Measurements from ENCODE around the gene TIGIT.
A peak's percentile ranks its signal among the peaks of the same experiment; 100 is the strongest.

TIGIT gene

DNA sequence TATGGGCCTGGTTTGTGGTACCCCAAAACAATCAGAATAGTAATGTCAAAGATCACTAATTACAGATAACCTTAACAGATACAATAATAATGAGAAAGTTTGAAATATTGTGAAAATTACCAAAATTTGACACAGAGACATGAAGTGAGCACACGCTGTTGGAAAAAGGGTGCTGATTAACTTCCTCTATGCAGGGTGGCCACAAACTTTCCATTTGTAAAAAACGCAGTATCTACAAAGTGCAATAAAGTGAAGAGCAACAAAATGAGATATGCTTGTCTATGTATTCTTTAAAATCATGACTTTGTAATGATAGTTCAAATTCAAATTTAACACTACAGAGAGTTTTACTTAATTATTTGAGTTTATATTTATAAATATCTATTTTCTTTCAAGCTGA is 7.6 kb upstream of the TIGIT start:
- H3K36me3 ChIP-seq (ENCODE audit: control insufficient read depth, insufficient read depth, low read length): no peaks in the 10 kb centered on the region
- H3K4me1 ChIP-seq (ENCODE audit: control insufficient read depth, insufficient read depth, low read length): peaks cover 7% of the 10 kb centered on the region
- no peaks in the 10 kb centered on the region for H3K9me3 ChIP-seq (ENCODE audit: control insufficient read depth, insufficient read depth, low read length)
- no peak overlapping the region for H3K27ac ChIP-seq (ENCODE audit: low read depth, low read length)
- H3K27me3 ChIP-seq (ENCODE audit: control insufficient read depth, insufficient read depth, low read length): no peaks in the 10 kb centered on the region
- no peak overlapping the region for H3K4me3 ChIP-seq (ENCODE audit: low read depth, low read length)
- no peak overlapping the region for H3K9ac ChIP-seq (ENCODE audit: low read depth, low read length)

DNA sequence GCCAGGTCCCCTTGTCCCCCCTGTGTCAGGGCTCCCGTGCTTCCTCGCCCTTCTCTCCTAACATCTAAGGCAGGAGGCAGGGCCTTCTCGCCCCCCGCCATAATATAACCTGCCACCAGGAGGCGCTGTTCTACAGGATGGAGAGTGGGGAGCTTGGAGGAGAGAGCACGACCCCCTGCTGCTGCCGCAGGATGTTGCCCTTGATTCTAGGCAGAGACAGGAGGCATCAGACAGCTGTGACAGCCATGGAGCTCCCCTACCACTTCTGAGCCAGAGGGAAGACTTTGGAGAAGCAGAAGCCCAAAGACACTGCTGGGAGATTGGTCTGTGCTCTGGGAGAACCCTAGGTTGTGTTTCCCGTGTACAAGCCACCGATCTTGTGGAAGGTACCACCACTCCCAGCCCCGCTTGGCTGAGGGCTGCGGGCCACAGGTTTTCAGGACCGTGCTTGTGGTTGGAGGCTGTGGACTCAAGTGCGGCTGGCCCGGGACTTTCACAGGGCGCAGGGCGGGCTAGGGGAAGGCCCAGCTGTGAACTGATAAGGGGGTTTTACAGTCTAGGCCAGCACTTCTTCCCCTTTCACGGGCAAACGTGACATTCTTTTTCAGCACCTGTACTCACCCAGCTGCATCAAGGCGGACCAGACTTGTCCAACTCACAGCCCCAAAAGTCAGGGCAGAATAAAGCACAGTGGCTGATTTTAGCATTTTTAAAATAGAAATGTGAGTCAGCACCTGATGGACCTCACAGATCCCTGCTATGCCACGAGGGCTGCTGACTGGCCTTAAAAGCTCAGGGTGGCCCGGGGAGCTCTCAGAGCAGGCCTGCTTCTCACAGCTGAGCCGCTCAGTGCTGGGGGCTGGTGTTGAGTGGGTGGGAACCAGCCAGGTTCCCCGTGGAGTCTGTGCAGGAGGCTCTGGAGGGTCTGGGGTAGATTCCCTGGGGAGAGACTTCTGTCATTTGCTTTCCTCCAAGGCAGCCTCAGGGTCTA is 2.6 kb upstream of the TIGIT start:
- no peaks in the 10 kb centered on the region for H3K9me3 ChIP-seq (ENCODE audit: control insufficient read depth, insufficient read depth, low read length)
- H3K4me3 ChIP-seq (ENCODE audit: low read depth, low read length): no peak overlapping the region
- peak overlapping the region; percentile 9 for H3K27ac ChIP-seq (ENCODE audit: low read depth, low read length)
- H3K4me1 ChIP-seq (ENCODE audit: control insufficient read depth, insufficient read depth, low read length): peaks cover 8% of the 10 kb centered on the region
- no peaks in the 10 kb centered on the region for H3K36me3 ChIP-seq (ENCODE audit: control insufficient read depth, insufficient read depth, low read length)
- H3K9ac ChIP-seq (ENCODE audit: low read depth, low read length): no peak overlapping the region
- no peaks in the 10 kb centered on the region for H3K27me3 ChIP-seq (ENCODE audit: control insufficient read depth, insufficient read depth, low read length)

DNA sequence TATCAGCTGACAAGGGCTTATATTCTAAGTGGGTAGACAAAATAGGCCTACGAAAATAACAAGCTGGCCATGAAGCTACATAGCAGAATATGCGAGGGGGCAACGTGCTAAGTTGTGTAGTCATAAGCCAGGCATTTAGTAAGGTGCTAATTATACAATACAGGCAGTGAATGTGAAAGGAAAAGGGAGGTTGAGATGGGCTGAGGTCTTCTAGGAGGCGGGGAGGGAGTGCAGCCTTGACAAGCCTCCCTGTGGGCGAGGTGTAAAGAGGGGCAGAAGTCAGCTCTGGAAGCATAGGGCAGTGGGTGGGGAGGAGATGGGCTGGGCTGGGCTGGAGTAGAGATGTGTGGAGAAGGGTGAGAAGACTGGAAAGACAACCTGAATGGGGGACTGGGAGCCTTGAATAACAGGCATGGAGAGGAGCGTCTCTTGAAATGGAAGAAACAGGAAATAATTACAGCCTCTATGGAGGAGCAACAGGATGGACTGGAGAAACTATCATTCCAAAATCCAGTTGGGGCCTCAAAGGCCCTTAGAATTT is 1.2 kb downstream of the TIGIT start:
- no peaks in the 10 kb centered on the region for H3K36me3 ChIP-seq (ENCODE audit: control insufficient read depth, insufficient read depth, low read length)
- peaks cover 8% of the 10 kb centered on the region for H3K4me1 ChIP-seq (ENCODE audit: control insufficient read depth, insufficient read depth, low read length)
- no peak overlapping the region for H3K4me3 ChIP-seq (ENCODE audit: low read depth, low read length)
- H3K9me3 ChIP-seq (ENCODE audit: control insufficient read depth, insufficient read depth, low read length): no peaks in the 10 kb centered on the region
- no peak overlapping the region for H3K9ac ChIP-seq (ENCODE audit: low read depth, low read length)
- H3K27me3 ChIP-seq (ENCODE audit: control insufficient read depth, insufficient read depth, low read length): no peaks in the 10 kb centered on the region
- H3K27ac ChIP-seq (ENCODE audit: low read depth, low read length): no peak overlapping the region

DNA sequence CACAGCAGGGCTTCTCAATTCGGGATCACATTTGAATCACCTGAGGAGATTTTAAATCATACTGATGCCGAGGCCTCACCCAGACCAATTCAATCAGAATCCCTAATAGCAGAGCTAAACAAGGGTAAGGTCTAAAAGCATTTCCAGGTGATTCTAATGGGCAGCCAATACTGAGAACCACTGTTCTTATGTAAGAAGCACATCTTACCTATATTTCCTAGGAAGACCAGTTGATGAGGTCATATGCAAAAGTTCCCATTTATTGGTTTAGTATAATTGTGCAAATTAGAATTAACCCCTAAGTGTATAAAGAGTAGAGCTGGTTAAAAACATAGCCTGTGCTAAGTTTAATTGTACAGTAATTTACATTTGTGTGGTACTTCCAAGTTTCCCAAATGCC is 2.1 kb downstream of the TIGIT start:
- H3K36me3 ChIP-seq (ENCODE audit: control insufficient read depth, insufficient read depth, low read length): no peaks in the 10 kb centered on the region
- no peak overlapping the region for H3K9ac ChIP-seq (ENCODE audit: low read depth, low read length)
- H3K4me1 ChIP-seq (ENCODE audit: control insufficient read depth, insufficient read depth, low read length): peaks cover 4% of the 10 kb centered on the region
- no peaks in the 10 kb centered on the region for H3K9me3 ChIP-seq (ENCODE audit: control insufficient read depth, insufficient read depth, low read length)
- no peaks in the 10 kb centered on the region for H3K27me3 ChIP-seq (ENCODE audit: control insufficient read depth, insufficient read depth, low read length)
- H3K4me3 ChIP-seq (ENCODE audit: low read depth, low read length): no peak overlapping the region
- no peak overlapping the region for H3K27ac ChIP-seq (ENCODE audit: low read depth, low read length)

DNA sequence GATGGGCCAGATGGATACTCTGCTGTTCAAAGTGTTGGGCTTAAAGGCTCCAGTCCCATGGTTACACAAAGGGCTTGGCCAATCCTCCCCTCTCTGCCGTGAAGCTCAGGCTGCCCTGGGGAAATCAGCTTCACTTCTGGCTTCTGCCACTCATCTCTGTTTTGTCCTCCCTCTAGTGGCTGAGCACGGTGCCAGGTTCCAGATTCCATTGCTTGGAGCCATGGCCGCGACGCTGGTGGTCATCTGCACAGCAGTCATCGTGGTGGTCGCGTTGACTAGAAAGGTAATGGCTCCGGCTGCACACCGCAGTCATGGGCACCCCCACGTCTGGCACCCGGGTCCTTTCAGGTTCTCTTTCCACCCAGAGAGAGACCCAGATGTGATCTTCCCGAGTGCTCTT is 5.6 kb downstream of the TIGIT start:
- no peak overlapping the region for H3K9ac ChIP-seq (ENCODE audit: low read depth, low read length)
- H3K9me3 ChIP-seq (ENCODE audit: control insufficient read depth, insufficient read depth, low read length): no peaks in the 10 kb centered on the region
- H3K36me3 ChIP-seq (ENCODE audit: control insufficient read depth, insufficient read depth, low read length): no peaks in the 10 kb centered on the region
- H3K27ac ChIP-seq (ENCODE audit: low read depth, low read length): no peak overlapping the region
- H3K27me3 ChIP-seq (ENCODE audit: control insufficient read depth, insufficient read depth, low read length): no peaks in the 10 kb centered on the region
- no peak overlapping the region for H3K4me3 ChIP-seq (ENCODE audit: low read depth, low read length)
- no peaks in the 10 kb centered on the region for H3K4me1 ChIP-seq (ENCODE audit: control insufficient read depth, insufficient read depth, low read length)

DNA sequence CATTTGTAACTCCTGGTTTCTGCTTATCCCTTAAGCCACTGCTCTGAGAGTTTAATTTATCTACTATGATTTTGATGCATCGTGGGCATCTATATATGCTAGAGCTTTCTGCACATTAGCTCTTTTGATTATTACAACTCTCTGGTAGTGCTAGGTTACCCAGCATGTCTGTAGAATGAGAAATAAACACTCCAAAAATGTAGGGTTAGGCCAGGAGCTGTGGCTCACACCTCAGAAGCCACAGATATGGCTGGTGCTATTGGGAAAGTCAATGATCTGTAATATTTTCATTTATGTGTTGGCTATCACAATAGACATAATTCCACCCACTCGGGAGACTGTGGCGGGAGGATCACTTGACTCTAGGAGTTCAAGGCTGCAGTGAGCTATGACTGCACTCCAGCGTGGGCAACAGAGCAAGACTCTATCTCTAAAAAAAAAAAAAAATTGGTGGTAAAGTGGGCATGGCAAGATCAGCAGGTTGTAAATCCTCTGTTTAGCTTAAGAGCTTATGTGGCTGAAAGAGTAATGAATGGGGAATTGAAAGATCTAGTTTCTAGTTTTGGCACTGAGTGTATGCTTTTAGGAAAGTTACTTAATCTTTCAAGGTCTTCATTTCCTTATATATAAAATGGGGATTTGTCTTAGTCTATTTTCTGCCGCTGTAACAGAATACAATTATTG is 6.3 kb downstream of the TIGIT start:
- no peaks in the 10 kb centered on the region for H3K36me3 ChIP-seq (ENCODE audit: control insufficient read depth, insufficient read depth, low read length)
- no peak overlapping the region for H3K4me3 ChIP-seq (ENCODE audit: low read depth, low read length)
- H3K27me3 ChIP-seq (ENCODE audit: control insufficient read depth, insufficient read depth, low read length): no peaks in the 10 kb centered on the region
- no peak overlapping the region for H3K27ac ChIP-seq (ENCODE audit: low read depth, low read length)
- no peak overlapping the region for H3K9ac ChIP-seq (ENCODE audit: low read depth, low read length)
- no peaks in the 10 kb centered on the region for H3K4me1 ChIP-seq (ENCODE audit: control insufficient read depth, insufficient read depth, low read length)
- no peaks in the 10 kb centered on the region for H3K9me3 ChIP-seq (ENCODE audit: control insufficient read depth, insufficient read depth, low read length)

DNA sequence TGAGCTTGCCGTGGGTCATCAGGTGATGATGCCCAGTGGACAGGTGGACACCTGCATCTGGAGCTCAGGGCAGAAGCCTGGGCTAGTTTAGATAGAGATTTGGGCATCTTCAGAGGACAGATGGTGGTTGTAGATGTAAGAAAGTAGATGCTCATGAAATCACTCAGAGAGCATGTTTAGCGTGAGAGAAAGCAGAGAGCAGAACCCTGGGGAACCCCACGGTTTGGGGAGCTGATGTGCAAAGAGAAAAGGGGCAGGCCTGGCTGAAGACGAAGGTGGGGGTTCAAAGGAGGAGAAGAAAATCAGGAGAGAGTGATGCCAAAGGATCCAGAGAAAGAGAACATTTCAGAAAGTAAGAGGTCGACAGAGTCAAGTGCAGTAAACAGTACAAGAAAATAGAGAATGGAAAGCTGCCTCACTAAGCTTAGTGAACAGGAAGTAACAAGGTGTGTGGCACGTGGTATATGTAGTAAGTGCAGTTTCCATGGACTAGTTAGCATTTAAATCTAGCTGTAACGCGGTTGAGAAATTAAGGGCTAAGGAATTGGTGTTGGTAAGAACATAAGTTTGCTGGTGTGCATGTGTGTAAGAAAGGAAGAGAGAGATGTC is 13.5 kb downstream of the TIGIT start:
- Histone ChIP-seq H3K27me3 (ENCODE audit: control insufficient read depth, insufficient read depth, low read length) (no peaks in the 10 kb centered on the region), H3K9ac (ENCODE audit: low read depth, low read length) (no peak overlapping the region), H3K4me3 (ENCODE audit: low read depth, low read length) (no peak overlapping the region), H3K9me3 (ENCODE audit: control insufficient read depth, insufficient read depth, low read length) (no peaks in the 10 kb centered on the region), H3K27ac (ENCODE audit: low read depth, low read length) (no peak overlapping the region), H3K36me3 (ENCODE audit: control insufficient read depth, insufficient read depth, low read length) (no peaks in the 10 kb centered on the region), H3K4me1 (ENCODE audit: control insufficient read depth, insufficient read depth, low read length) (no peaks in the 10 kb centered on the region)

DNA sequence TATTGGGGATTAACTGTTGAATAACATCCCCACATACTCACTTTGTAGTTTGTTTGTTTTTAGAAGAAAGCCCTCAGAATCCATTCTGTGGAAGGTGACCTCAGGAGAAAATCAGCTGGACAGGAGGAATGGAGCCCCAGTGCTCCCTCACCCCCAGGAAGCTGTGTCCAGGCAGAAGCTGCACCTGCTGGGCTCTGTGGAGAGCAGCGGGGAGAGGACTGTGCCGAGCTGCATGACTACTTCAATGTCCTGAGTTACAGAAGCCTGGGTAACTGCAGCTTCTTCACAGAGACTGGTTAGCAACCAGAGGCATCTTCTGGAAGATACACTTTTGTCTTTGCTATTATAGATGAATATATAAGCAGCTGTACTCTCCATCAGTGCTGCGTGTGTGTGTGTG is 14.0 kb downstream of the TIGIT start:
- H3K27ac ChIP-seq (ENCODE audit: low read depth, low read length): no peak overlapping the region
- no peaks in the 10 kb centered on the region for H3K36me3 ChIP-seq (ENCODE audit: control insufficient read depth, insufficient read depth, low read length)
- H3K4me3 ChIP-seq (ENCODE audit: low read depth, low read length): no peak overlapping the region
- no peak overlapping the region for H3K9ac ChIP-seq (ENCODE audit: low read depth, low read length)
- no peaks in the 10 kb centered on the region for H3K9me3 ChIP-seq (ENCODE audit: control insufficient read depth, insufficient read depth, low read length)
- no peaks in the 10 kb centered on the region for H3K4me1 ChIP-seq (ENCODE audit: control insufficient read depth, insufficient read depth, low read length)
- no peaks in the 10 kb centered on the region for H3K27me3 ChIP-seq (ENCODE audit: control insufficient read depth, insufficient read depth, low read length)

DNA sequence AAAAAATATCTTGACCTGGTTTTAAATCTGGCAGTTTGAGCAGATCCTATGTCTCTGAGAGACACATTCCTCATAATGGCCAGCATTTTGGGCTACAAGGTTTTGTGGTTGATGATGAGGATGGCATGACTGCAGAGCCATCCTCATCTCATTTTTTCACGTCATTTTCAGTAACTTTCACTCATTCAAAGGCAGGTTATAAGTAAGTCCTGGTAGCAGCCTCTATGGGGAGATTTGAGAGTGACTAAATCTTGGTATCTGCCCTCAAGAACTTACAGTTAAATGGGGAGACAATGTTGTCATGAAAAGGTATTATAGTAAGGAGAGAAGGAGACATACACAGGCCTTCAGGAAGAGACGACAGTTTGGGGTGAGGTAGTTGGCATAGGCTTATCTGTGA is 14.5 kb downstream of the TIGIT start:
- Histone ChIP-seq H3K9ac (ENCODE audit: low read depth, low read length) (no peak overlapping the region), H3K27ac (ENCODE audit: low read depth, low read length) (no peak overlapping the region), H3K4me1 (ENCODE audit: control insufficient read depth, insufficient read depth, low read length) (no peaks in the 10 kb centered on the region), H3K27me3 (ENCODE audit: control insufficient read depth, insufficient read depth, low read length) (no peaks in the 10 kb centered on the region), H3K36me3 (ENCODE audit: control insufficient read depth, insufficient read depth, low read length) (no peaks in the 10 kb centered on the region), H3K9me3 (ENCODE audit: control insufficient read depth, insufficient read depth, low read length) (no peaks in the 10 kb centered on the region), H3K4me3 (ENCODE audit: low read depth, low read length) (no peak overlapping the region)

DNA sequence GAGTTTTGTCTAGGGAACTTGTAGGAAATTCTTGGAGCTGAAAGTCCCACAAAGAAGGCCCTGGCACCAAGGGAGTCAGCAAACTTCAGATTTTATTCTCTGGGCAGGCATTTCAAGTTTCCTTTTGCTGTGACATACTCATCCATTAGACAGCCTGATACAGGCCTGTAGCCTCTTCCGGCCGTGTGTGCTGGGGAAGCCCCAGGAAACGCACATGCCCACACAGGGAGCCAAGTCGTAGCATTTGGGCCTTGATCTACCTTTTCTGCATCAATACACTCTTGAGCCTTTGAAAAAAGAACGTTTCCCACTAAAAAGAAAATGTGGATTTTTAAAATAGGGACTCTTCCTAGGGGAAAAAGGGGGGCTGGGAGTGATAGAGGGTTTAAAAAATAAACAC is 15.0 kb downstream of the TIGIT start:
- no peaks in the 10 kb centered on the region for H3K9me3 ChIP-seq (ENCODE audit: control insufficient read depth, insufficient read depth, low read length)
- no peaks in the 10 kb centered on the region for H3K27me3 ChIP-seq (ENCODE audit: control insufficient read depth, insufficient read depth, low read length)
- no peaks in the 10 kb centered on the region for H3K4me1 ChIP-seq (ENCODE audit: control insufficient read depth, insufficient read depth, low read length)
- no peaks in the 10 kb centered on the region for H3K36me3 ChIP-seq (ENCODE audit: control insufficient read depth, insufficient read depth, low read length)
- H3K4me3 ChIP-seq (ENCODE audit: low read depth, low read length): no peak overlapping the region
- H3K27ac ChIP-seq (ENCODE audit: low read depth, low read length): no peak overlapping the region
- H3K9ac ChIP-seq (ENCODE audit: low read depth, low read length): no peak overlapping the region

DNA sequence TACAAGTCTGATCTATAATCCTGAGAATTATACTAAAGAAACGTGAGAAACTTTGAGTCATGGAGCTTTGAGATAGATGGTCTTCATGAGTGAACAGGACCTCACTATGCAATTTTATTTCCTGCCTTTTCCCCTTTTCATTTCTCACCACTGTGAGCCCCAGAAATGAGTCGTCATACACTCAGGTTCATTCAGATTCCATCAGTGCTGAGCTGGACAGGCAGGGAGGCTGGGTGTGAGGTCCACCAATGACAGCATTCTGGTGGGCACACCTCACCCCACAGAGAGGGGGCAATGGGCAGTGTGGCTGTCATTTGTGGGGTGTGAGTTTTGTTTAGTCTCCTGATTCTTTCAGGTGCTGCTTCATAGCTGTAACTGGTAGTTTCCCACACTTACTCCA is 16.9 kb downstream of the TIGIT start:
- no peaks in the 10 kb centered on the region for H3K9me3 ChIP-seq (ENCODE audit: control insufficient read depth, insufficient read depth, low read length)
- no peak overlapping the region for H3K9ac ChIP-seq (ENCODE audit: low read depth, low read length)
- no peaks in the 10 kb centered on the region for H3K36me3 ChIP-seq (ENCODE audit: control insufficient read depth, insufficient read depth, low read length)
- no peaks in the 10 kb centered on the region for H3K27me3 ChIP-seq (ENCODE audit: control insufficient read depth, insufficient read depth, low read length)
- no peak overlapping the region for H3K27ac ChIP-seq (ENCODE audit: low read depth, low read length)
- H3K4me3 ChIP-seq (ENCODE audit: low read depth, low read length): no peak overlapping the region
- no peaks in the 10 kb centered on the region for H3K4me1 ChIP-seq (ENCODE audit: control insufficient read depth, insufficient read depth, low read length)
